Measurements from ENCODE around the gene QDPR. TPM values are rescaled to one million over a fixed set of nuclear protein-coding genes. Genes with fewer than 3 reads are reported as not detected.

The QDPR gene
- total RNA-seq, 1 experiment from 2014 or later = 39.5 TPM

GRCh38 chr4:17544831-17545234 lies 32.9 kb upstream of the QDPR start:
- intact Hi-C loops (cut with micrococcal nuclease) = no loop called here
- ChIA-PET CTCF (no interaction called here), POLR2A (no interaction called here), RAD21 (ENCODE audit: low non-redundant PET in 1 of 2, low total read pairs in 2 of 2, uncharacterized antibody in 2 of 2, unreplicated experiment in 2 of 2) (no interaction called here)
- TF ChIP-seq SP1 (IDR thresholded peaks at IDR 0.05; ENCODE audit: low read depth) (no peak), ZBTB33 (IDR thresholded peaks at IDR 0.05; ENCODE audit: extremely low read depth, insufficient replicate concordance, low read length) (no peak), SRF (IDR thresholded peaks at IDR 0.05; ENCODE audit: low read depth) (no peak), FOSL1 (IDR thresholded peaks at IDR 0.05; ENCODE audit: low read depth) (no peak), CEBPB (IDR thresholded peaks at IDR 0.05; ENCODE audit: low read depth) (no peak), POLR2A (IDR thresholded peaks at IDR 0.05; ENCODE audit: borderline replicate concordance, extremely low read depth, insufficient read depth, insufficient read length) (no peak), ELF1 (IDR thresholded peaks at IDR 0.05; ENCODE audit: borderline replicate concordance, low read depth) (no peak), EZH2 (IDR thresholded peaks at IDR 0.05) (no peak), POLR2AphosphoS5 (IDR thresholded peaks at IDR 0.05; ENCODE audit: low read depth, low read length) (no peak), CTCF (IDR thresholded peaks at IDR 0.05 in 2 of 3, conservative IDR thresholded peaks at IDR 0.05 in 1 of 3; ENCODE audit: borderline replicate concordance in 1 of 3, insufficient read depth in 1 of 3, low read depth in 2 of 3, low read length in 2 of 3) (no peak), CBX3 (IDR thresholded peaks at IDR 0.05; ENCODE audit: low read depth) (no peak), ZNF274 (IDR thresholded peaks at IDR 0.05; ENCODE audit: low read depth, low read length) (no peak), JUND (IDR thresholded peaks at IDR 0.05) (no peak)
- Histone ChIP-seq H3K9me3 (ENCODE audit: control insufficient read depth in 1 of 2, insufficient read depth in 1 of 2, low read depth in 1 of 2, low read length in 2 of 2) (no peaks in the 10 kb centered on the region), H3K36me3 (ENCODE audit: control insufficient read depth in 1 of 2, insufficient read depth in 2 of 2, low read length in 2 of 2) (no peaks in the 10 kb centered on the region), H3K27ac (ENCODE audit: low read depth, low read length) (no peak overlapping the region), H3K9me2 (ENCODE audit: insufficient read depth) (no peaks in the 10 kb centered on the region), H3K79me2 (ENCODE audit: insufficient read depth, low read length) (no peaks in the 10 kb centered on the region), H3K9ac (ENCODE audit: low read length) (no peak overlapping the region), H3K27me3 (ENCODE audit: insufficient read depth, low read length) (no peaks in the 10 kb centered on the region), H4K20me1 (ENCODE audit: insufficient read depth) (no peaks in the 10 kb centered on the region), H3K4me3 (replicated peaks in 1 of 2; ENCODE audit: low read depth in 1 of 2, low read length in 2 of 2) (no peak overlapping the region), H2AFZ (ENCODE audit: low read depth, low read length, poor library complexity, severe bottlenecking) (no peak overlapping the region), H3K4me2 (ENCODE audit: low read length) (no peak overlapping the region), H3K4me1 (ENCODE audit: control insufficient read depth in 1 of 2, insufficient read depth in 2 of 2, low read length in 2 of 2) (peaks cover 0 to 3% of the 10 kb centered on the region in 2 experiments; a peak in 1 of 4 replicates)
- DNase-seq (ENCODE audit: low read depth, low spot score) = no peak
- no TSS peak for BruUV-seq (replicated peaks)
- ATAC-seq = no peak
